ENCODE results near the gene SPINDOC.
"Not testable (repeated sequence)": the region's sequence is repeated elsewhere in the genome, so short reads cannot be mapped to it uniquely, and the experiment has no call there.

SPINDOC gene

GRCh38 chr11:63805844-63806415 is 7.3 kb upstream of the SPINDOC start:
- H3K4me3 ChIP-seq (ENCODE audit: low read depth, low read length) = no peak overlapping the region
- no peak for DNase-seq (ENCODE audit: low read depth)
- no peak for TF ChIP-seq CTCF (IDR thresholded peaks at IDR 0.05; ENCODE audit: low read depth, low read length, missing control alignments)

- not testable (repeated sequence) for DNase-seq (ENCODE audit: low read depth); H3K4me3 ChIP-seq (ENCODE audit: low read depth, low read length)
Measured at GRCh38 chr11:63810383-63810782, 2.9 kb upstream of the SPINDOC start.

- DNase-seq (ENCODE audit: low read depth) = no peak
- TF ChIP-seq CTCF (IDR thresholded peaks at IDR 0.05; ENCODE audit: low read depth, low read length, missing control alignments) = no peak
- no peak overlapping the region for H3K4me3 ChIP-seq (ENCODE audit: low read depth, low read length)
Measured at GRCh38 chr11:63811522-63811921, 1.7 kb upstream of the SPINDOC start.

GRCh38 chr11:63813563-63814382 is 517 bp downstream of the SPINDOC start:
- peak; percentile 29 for DNase-seq (ENCODE audit: low read depth)
- no peak for TF ChIP-seq CTCF (IDR thresholded peaks at IDR 0.05; ENCODE audit: low read depth, low read length, missing control alignments)

GRCh38 chr11:63814383-63814736 is 1.1 kb downstream of the SPINDOC start:
- H3K4me3 ChIP-seq (ENCODE audit: low read depth, low read length) = peak overlapping the region; percentile 97
- no peak for DNase-seq (ENCODE audit: low read depth)
- no peak for TF ChIP-seq CTCF (IDR thresholded peaks at IDR 0.05; ENCODE audit: low read depth, low read length, missing control alignments)

More at GRCh38 chr11:63813563-63814382, 517 bp downstream of the SPINDOC start:
- peak overlapping the region; percentile 97 for H3K4me3 ChIP-seq (ENCODE audit: low read depth, low read length)

- no peak for DNase-seq (ENCODE audit: low read depth)
- no peak overlapping the region for H3K4me3 ChIP-seq (ENCODE audit: low read depth, low read length)
- no peak for TF ChIP-seq CTCF (IDR thresholded peaks at IDR 0.05; ENCODE audit: low read depth, low read length, missing control alignments)
Measured at GRCh38 chr11:63816166-63816565, 2.9 kb downstream of the SPINDOC start.

- no peak overlapping the region for H3K4me3 ChIP-seq (ENCODE audit: low read depth, low read length)
- TF ChIP-seq CTCF (IDR thresholded peaks at IDR 0.05; ENCODE audit: low read depth, low read length, missing control alignments) = no peak
- no peak for DNase-seq (ENCODE audit: low read depth)
Measured at GRCh38 chr11:63816732-63817131, 3.5 kb downstream of the SPINDOC start.

Data from GM12864 (cell line).